OCI-LY1 (cell line): ENCODE measurements around the gene PSG3.
"Not testable (repeated sequence)": the region's sequence is repeated elsewhere in the genome, so short reads cannot be mapped to it uniquely, and the experiment has no call there.

Source experiments
- EZH2 ChIP-seq: fragments of 200-600 bp; sonication (generic), shearing (Covaris generic); IDR thresholded peaks from 2 replicates; pipeline ENCODE4 v1.8.0; 2017; ENCODE audit warnings: borderline replicate concordance, mixed run types, mild to moderate bottlenecking, antibody characterized with exemption, low read length, moderate library complexity, mixed read lengths
- TF ChIP-seq, protein P1 (sequence below): fragments of 200-600 bp; sonication (generic), shearing (Covaris generic); IDR thresholded peaks from 2 replicates; pipeline ENCODE4 v1.5.1; 2017; ENCODE audit warnings: mild to moderate bottlenecking, antibody characterized with exemption, low read length, moderate library complexity, mixed read lengths

DNA sequence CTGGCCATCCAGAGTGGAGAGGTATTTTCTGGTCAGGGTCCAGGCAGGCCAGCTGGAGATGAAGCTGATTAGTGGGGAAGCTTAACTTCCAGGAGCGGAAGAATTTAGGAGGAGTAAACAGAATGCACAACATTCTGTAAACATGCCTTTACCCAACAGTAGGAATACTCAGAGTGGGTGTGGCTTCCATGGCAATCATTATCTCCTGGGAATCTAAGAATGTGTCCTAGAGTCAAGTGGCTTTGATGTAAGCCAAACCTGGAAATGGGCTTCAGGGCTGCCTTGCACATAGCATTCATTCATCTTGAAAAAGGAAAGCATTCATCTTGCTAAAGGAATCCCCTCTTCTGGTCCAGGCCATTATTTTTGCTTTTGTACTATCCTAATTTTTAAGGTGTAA lies 29.3 kb downstream of the PSG3 start:
- TF ChIP-seq, protein P1, sequence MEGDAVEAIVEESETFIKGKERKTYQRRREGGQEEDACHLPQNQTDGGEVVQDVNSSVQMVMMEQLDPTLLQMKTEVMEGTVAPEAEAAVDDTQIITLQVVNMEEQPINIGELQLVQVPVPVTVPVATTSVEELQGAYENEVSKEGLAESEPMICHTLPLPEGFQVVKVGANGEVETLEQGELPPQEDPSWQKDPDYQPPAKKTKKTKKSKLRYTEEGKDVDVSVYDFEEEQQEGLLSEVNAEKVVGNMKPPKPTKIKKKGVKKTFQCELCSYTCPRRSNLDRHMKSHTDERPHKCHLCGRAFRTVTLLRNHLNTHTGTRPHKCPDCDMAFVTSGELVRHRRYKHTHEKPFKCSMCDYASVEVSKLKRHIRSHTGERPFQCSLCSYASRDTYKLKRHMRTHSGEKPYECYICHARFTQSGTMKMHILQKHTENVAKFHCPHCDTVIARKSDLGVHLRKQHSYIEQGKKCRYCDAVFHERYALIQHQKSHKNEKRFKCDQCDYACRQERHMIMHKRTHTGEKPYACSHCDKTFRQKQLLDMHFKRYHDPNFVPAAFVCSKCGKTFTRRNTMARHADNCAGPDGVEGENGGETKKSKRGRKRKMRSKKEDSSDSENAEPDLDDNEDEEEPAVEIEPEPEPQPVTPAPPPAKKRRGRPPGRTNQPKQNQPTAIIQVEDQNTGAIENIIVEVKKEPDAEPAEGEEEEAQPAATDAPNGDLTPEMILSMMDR: not testable (repeated sequence)
- TF ChIP-seq EZH2: not testable (repeated sequence)
